ENCODE measurements around the gene PTS.
"Not testable (repeated sequence)": the region's sequence is repeated elsewhere in the genome, so short reads cannot be mapped to it uniquely, and the experiment has no call there.

PTS gene

GRCh38 chr11:112226062-112226830 lies at the start of gene PTS:
TSS of gene PTS (plus strand) at chr11:112226428. CDS start at chr11:112226444, 16 bp downstream.
- peak; percentile 81 for DNase-seq (ENCODE audit: low read depth)

GRCh38 chr11:112177589-112177988 lies 48.6 kb upstream of the PTS start:
- no peak for DNase-seq (ENCODE audit: low read depth)

- DNase-seq (ENCODE audit: low read depth) = no peak
These were observed 47.8 kb upstream of the PTS start for GRCh38 chr11:112178428-112178827.

- no peak for DNase-seq (ENCODE audit: low read depth)
These were observed 47.3 kb upstream of the PTS start for GRCh38 chr11:112178936-112179335.

GRCh38 chr11:112179601-112180000 lies 46.6 kb upstream of the PTS start:
- no peak for DNase-seq (ENCODE audit: low read depth)

- DNase-seq (ENCODE audit: low read depth) = no peak
These were observed 43.4 kb upstream of the PTS start for GRCh38 chr11:112182867-112183266.

GRCh38 chr11:112185883-112186282 lies 40.3 kb upstream of the PTS start:
- DNase-seq (ENCODE audit: low read depth) = no peak

- DNase-seq (ENCODE audit: low read depth) = no peak
These were observed 39.9 kb upstream of the PTS start for GRCh38 chr11:112186304-112186703.

GRCh38 chr11:112195113-112195512 lies 31.1 kb upstream of the PTS start:
- DNase-seq (ENCODE audit: low read depth) = not testable (repeated sequence)

- no peak for DNase-seq (ENCODE audit: low read depth)
These were observed 30.3 kb upstream of the PTS start for GRCh38 chr11:112195951-112196351.

GRCh38 chr11:112196519-112197087 lies 29.6 kb upstream of the PTS start:
- no peak for DNase-seq (ENCODE audit: low read depth)

GRCh38 chr11:112199101-112199500 lies 27.1 kb upstream of the PTS start:
- not testable (repeated sequence) for DNase-seq (ENCODE audit: low read depth)

GRCh38 chr11:112200252-112200651 lies 26.0 kb upstream of the PTS start:
- no peak for DNase-seq (ENCODE audit: low read depth)

- DNase-seq (ENCODE audit: low read depth) = no peak
These were observed 20.2 kb upstream of the PTS start for GRCh38 chr11:112206071-112206470.

- DNase-seq (ENCODE audit: low read depth) = no peak
These were observed 15.3 kb upstream of the PTS start for GRCh38 chr11:112210890-112211289.

GRCh38 chr11:112211536-112211935 lies 14.7 kb upstream of the PTS start:
- DNase-seq (ENCODE audit: low read depth) = no peak

- DNase-seq (ENCODE audit: low read depth) = no peak
These were observed 13.9 kb upstream of the PTS start for GRCh38 chr11:112212290-112212689.

GRCh38 chr11:112212710-112213109 lies 13.5 kb upstream of the PTS start:
- no peak for DNase-seq (ENCODE audit: low read depth)

- DNase-seq (ENCODE audit: low read depth) = no peak
These were observed 12.5 kb upstream of the PTS start for GRCh38 chr11:112213753-112214152.

GRCh38 chr11:112215621-112216020 lies 10.6 kb upstream of the PTS start:
- no peak for DNase-seq (ENCODE audit: low read depth)

GRCh38 chr11:112216561-112217105 lies 9.6 kb upstream of the PTS start:
- DNase-seq (ENCODE audit: low read depth) = no peak

GRCh38 chr11:112219476-112220232 lies 6.6 kb upstream of the PTS start:
- DNase-seq (ENCODE audit: low read depth) = no peak

Measured in activated T-cell treated with anti-CD3 and anti-CD28 coated beads for 48 hours (primary cell).